Measurements from ENCODE around the gene ENPP3. TPM values are rescaled to one million over a fixed set of nuclear protein-coding genes. Genes with fewer than 3 reads are reported as not detected.

The ENPP3 gene
- total and polyA plus RNA-seq, 2 experiments from 2014 or later = not detected

- no peak for TF ChIP-seq ZNF462 (CRISPR knock-in tag; IDR thresholded peaks at IDR 0.05)
- TF ChIP-seq POLR2AphosphoS5 (IDR thresholded peaks at IDR 0.05; ENCODE audit: low read depth) = no peak
- no peak for TF ChIP-seq JUNB (IDR thresholded peaks at IDR 0.05; ENCODE audit: unreplicated experiment)
These were observed 104.7 kb downstream of the ENPP3 start (continued) for GRCh38 chr6:131741688-131742393.

GRCh38 chr6:131744432-131745287, 107.6 kb downstream of the ENPP3 start:
- no peaks in the 10 kb centered on the region for H3K27me3 ChIP-seq (ENCODE audit: insufficient read depth)
- no peak overlapping the region for H2AFZ ChIP-seq
- H3K79me2 ChIP-seq (replicated peaks; ENCODE audit: insufficient read depth) = no peaks in the 10 kb centered on the region
- H3K4me2 ChIP-seq = peak overlapping the region; percentile 56
- H4K20me1 ChIP-seq (replicated peaks; ENCODE audit: insufficient read depth) = no peaks in the 10 kb centered on the region
- H3K27me3 Mint-ChIP-seq (ENCODE audit: insufficient read depth, low read depth, poor library complexity) = peaks cover 5% of the 10 kb centered on the region
- H3K9me3 Mint-ChIP-seq = no peaks in the 10 kb centered on the region
- no peaks in the 10 kb centered on the region for H3K9me2 ChIP-seq (ENCODE audit: insufficient read depth)
- DNase-seq (ENCODE audit: low spot score) (peak; percentile 62), ATAC-seq (peak; percentile 85)
- peak overlapping the region; percentile 54 for H3K27ac Mint-ChIP-seq
- peaks cover 10% of the 10 kb centered on the region; the same call in 1 of the 2 replicates for H3K4me1 ChIP-seq (ENCODE audit: insufficient read depth)
- H3K4me3 Mint-ChIP-seq = no peak overlapping the region
- peak overlapping the region; percentile 11; the same call in 1 of the 2 replicates for H3K4me3 ChIP-seq
- peaks cover 13% of the 10 kb centered on the region for H3K4me1 Mint-ChIP-seq
- no peaks in the 10 kb centered on the region for H3K36me3 Mint-ChIP-seq (ENCODE audit: low read depth)
- no peaks in the 10 kb centered on the region for H3K36me3 ChIP-seq (ENCODE audit: insufficient read depth)
- no peaks in the 10 kb centered on the region for H3F3A ChIP-seq (replicated peaks; ENCODE audit: low read depth)
- H3K27ac ChIP-seq (ENCODE audit: low read depth) = no peak overlapping the region
- no peak for TF ChIP-seq POLR2AphosphoS5 (IDR thresholded peaks at IDR 0.05; ENCODE audit: low read depth)
- TF ChIP-seq STAT1 (IDR thresholded peaks at IDR 0.05; ENCODE audit: unreplicated experiment) = no peak
- no peak for TF ChIP-seq EZH2phosphoT487 (IDR thresholded peaks at IDR 0.05; ENCODE audit: unreplicated experiment)
- TF ChIP-seq JUNB (IDR thresholded peaks at IDR 0.05; ENCODE audit: unreplicated experiment) = no peak
- no peak for TF ChIP-seq ZNF462 (CRISPR knock-in tag; IDR thresholded peaks at IDR 0.05)
- TF ChIP-seq NANOG (IDR thresholded peaks at IDR 0.05; ENCODE audit: borderline replicate concordance) = peak; percentile 65; the same call in 1 of the 2 replicates
